HepG2 (cell line): ENCODE data around the gene EFEMP2. TPM values are rescaled to one million over a fixed set of nuclear protein-coding genes. Genes with fewer than 3 reads are reported as not detected.

ENCODE experiments used
- ELF3 ChIP-seq: IDR thresholded peaks from 2 replicates; pipeline ENCODE4 v1.6.1; 2016; ENCODE audit warnings: missing genetic modification reagents, missing compliant biosample characterization
- FOXK1 ChIP-seq: sonication (generic); formaldehyde crosslinking; IDR thresholded peaks from 2 replicates; pipeline ENCODE4 v1.4.0; 2020; ENCODE audit warnings: low read depth, missing genetic modification reagents, borderline replicate concordance
- GABPB1 ChIP-seq: IDR thresholded peaks from 2 replicates; pipeline ENCODE4 v1.6.1; 2016; ENCODE audit warnings: mild to moderate bottlenecking, missing genetic modification reagents, moderate library complexity, missing compliant biosample characterization
- GATAD2A ChIP-seq: IDR thresholded peaks from 2 replicates; pipeline ENCODE4 v1.6.1; 2016
- HNRNPL ChIP-seq: fragments of 200-400 bp; formaldehyde crosslinking; IDR thresholded peaks from 2 replicates; pipeline ENCODE4 v1.6.1; 2017; ENCODE audit warnings: mild to moderate bottlenecking, low read depth, low read length
- ISX ChIP-seq: sonication (generic); formaldehyde crosslinking; conservative IDR thresholded peaks from 2 replicates; pipeline ENCODE4 v1.5.0; 2020; ENCODE audit warnings: missing genetic modification reagents
- MIER3 ChIP-seq: IDR thresholded peaks from 2 replicates; pipeline ENCODE4 v1.6.1; 2016; ENCODE audit warnings: missing compliant biosample characterization, borderline replicate concordance
- MTA1 ChIP-seq: sonication (generic); formaldehyde crosslinking; IDR thresholded peaks from 2 replicates; pipeline ENCODE4 v1.4.0; 2020; ENCODE audit warnings: missing genetic modification reagents, mild to moderate bottlenecking, borderline replicate concordance
- MXI1 ChIP-seq: IDR thresholded peaks from 3 replicates; pipeline ENCODE4 v1.6.1; 2012; ENCODE audit warnings: low read depth, low read length, inconsistent platforms, borderline replicate concordance
- POGZ ChIP-seq: sonication (generic); formaldehyde crosslinking; IDR thresholded peaks from 2 replicates; pipeline ENCODE4 v1.4.0; 2020; ENCODE audit warnings: mild to moderate bottlenecking, missing genetic modification reagents
- PRDM10 ChIP-seq: sonication (generic); formaldehyde crosslinking; IDR thresholded peaks from 2 replicates; pipeline ENCODE4 v1.4.0; 2020; ENCODE audit warnings: low read depth, missing genetic modification reagents
- PRMT3 ChIP-seq: sonication (generic); formaldehyde crosslinking; IDR thresholded peaks from 2 replicates; pipeline ENCODE4 v1.8.1; 2022; ENCODE audit warnings: low read depth, mild to moderate bottlenecking, moderate library complexity, missing genetic modification reagents, borderline replicate concordance
- RAD51 ChIP-seq: fragments of 450-650 bp; IDR thresholded peaks from 2 replicates; pipeline ENCODE4 v1.6.1; 2016; ENCODE audit warnings: borderline replicate concordance
- STAG1 ChIP-seq: sonication (generic); formaldehyde crosslinking; IDR thresholded peaks from 2 replicates; pipeline ENCODE4 v1.4.0; 2020; ENCODE audit warnings: missing genetic modification reagents
- XRCC5 ChIP-seq: fragments of 200-400 bp; formaldehyde crosslinking; optimal IDR thresholded peaks from 2 replicates; pipeline ENCODE3; 2017; ENCODE audit warnings: mild to moderate bottlenecking, low read length
- ZBTB8A ChIP-seq: sonication (generic); formaldehyde crosslinking; IDR thresholded peaks from 2 replicates; pipeline ENCODE4 v1.4.0; 2020; ENCODE audit warnings: mild to moderate bottlenecking, low read depth, missing genetic modification reagents, borderline replicate concordance
- ZMAT5 ChIP-seq: sonication (generic); formaldehyde crosslinking; IDR thresholded peaks from 2 replicates; pipeline ENCODE4 v1.5.0; 2020; ENCODE audit warnings: mild to moderate bottlenecking, low read depth, missing genetic modification reagents, borderline replicate concordance
- ZNF34 ChIP-seq: sonication (generic); formaldehyde crosslinking; IDR thresholded peaks from 2 replicates; pipeline ENCODE4 v1.4.0; 2020; ENCODE audit warnings: mild to moderate bottlenecking, missing genetic modification reagents, borderline replicate concordance
- ZNF510 ChIP-seq: sonication (generic); formaldehyde crosslinking; IDR thresholded peaks from 2 replicates; pipeline ENCODE4 v1.4.0; 2020; ENCODE audit warnings: low read depth, mild to moderate bottlenecking, missing genetic modification reagents
- ZNF598 ChIP-seq: sonication (generic); formaldehyde crosslinking; IDR thresholded peaks from 2 replicates; pipeline ENCODE4 v1.5.1; 2020; ENCODE audit warnings: mild to moderate bottlenecking, missing genetic modification reagents, borderline replicate concordance
- ZNF784 ChIP-seq: sonication (generic); formaldehyde crosslinking; IDR thresholded peaks from 2 replicates; pipeline ENCODE4 v1.5.1; 2020; ENCODE audit warnings: missing genetic modification reagents, mild to moderate bottlenecking, borderline replicate concordance
- polyA plus RNA-seq, 8 experiments: library from polyadenylated mRNA; depleted of rRNA in 3 of 8; stranded (reverse) in 7 of 8; unstranded in 1 of 8; fragments of >200 nt; fragmentation: Illumina TruSeq in 4 of 8; extraction: Trizol in 4 of 8; gene quantifications; 2 replicates each; pipeline versions ENCODE4 v1.2.1 to v1.2.3, GENCODE V29; 2011 to 2016; ENCODE audit warnings: low read depth in 4 of 8, missing spikeins in 1 of 8, mixed read lengths in 1 of 8; ENCODE audit not compliant: insufficient read depth in 1 of 8
- total RNA-seq, 5 experiments: library from RNA; depleted of rRNA; stranded (reverse); fragments of >200 nt; fragmentation: Illumina TruSeq; extraction: Trizol; gene quantifications; 2 replicates each; pipeline ENCODE4 v1.2.3, GENCODE V29; 2016; ENCODE audit warnings: low read depth in 1 of 5
- TF ChIP-seq, protein P1 (sequence below): sonication (generic); formaldehyde crosslinking; conservative IDR thresholded peaks from 2 replicates; pipeline ENCODE4 v1.8.0; 2022; ENCODE audit warnings: missing genetic modification reagents
- TF ChIP-seq, protein P2 (sequence below): sonication (generic); formaldehyde crosslinking; IDR thresholded peaks from 2 replicates; pipeline ENCODE4 v1.8.1; 2023; ENCODE audit warnings: mild to moderate bottlenecking, missing genetic modification reagents, borderline replicate concordance
- TF ChIP-seq, protein P3 (sequence below): sonication (generic); formaldehyde crosslinking; IDR thresholded peaks from 2 replicates; pipeline ENCODE4 v1.4.0; 2020; ENCODE audit warnings: missing genetic modification reagents; ENCODE audit errors: not compliant biosample characterization

The EFEMP2 gene
- total and polyA plus RNA-seq, 2 of the 13 experiments (the other 11 are each of a cell fraction or from before 2014, with no cell fraction given): 7.4 to 29.7 TPM

GRCh38 chr11:65903068-65903481, 30.5 kb upstream of the EFEMP2 start (continued):
- TF ChIP-seq, protein P1, sequence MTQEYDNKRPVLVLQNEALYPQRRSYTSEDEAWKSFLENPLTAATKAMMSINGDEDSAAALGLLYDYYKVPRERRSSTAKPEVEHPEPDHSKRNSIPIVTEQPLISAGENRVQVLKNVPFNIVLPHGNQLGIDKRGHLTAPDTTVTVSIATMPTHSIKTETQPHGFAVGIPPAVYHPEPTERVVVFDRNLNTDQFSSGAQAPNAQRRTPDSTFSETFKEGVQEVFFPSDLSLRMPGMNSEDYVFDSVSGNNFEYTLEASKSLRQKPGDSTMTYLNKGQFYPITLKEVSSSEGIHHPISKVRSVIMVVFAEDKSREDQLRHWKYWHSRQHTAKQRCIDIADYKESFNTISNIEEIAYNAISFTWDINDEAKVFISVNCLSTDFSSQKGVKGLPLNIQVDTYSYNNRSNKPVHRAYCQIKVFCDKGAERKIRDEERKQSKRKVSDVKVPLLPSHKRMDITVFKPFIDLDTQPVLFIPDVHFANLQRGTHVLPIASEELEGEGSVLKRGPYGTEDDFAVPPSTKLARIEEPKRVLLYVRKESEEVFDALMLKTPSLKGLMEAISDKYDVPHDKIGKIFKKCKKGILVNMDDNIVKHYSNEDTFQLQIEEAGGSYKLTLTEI: no peak
- TF ChIP-seq ZNF784 (no peak), GATAD2A (CRISPR knock-in tag) (0 out of 2 replicates have a peak, but pooled peaks have one; percentile 12), ZNF510 (CRISPR knock-in tag) (no peak), ELF3 (CRISPR knock-in tag) (peak; percentile 42; the same call in 1 of the 2 replicates), FOXK1 (CRISPR knock-in tag) (no peak), MIER3 (CRISPR knock-in tag) (no peak), ZBTB8A (CRISPR knock-in tag) (no peak), ZMAT5 (CRISPR knock-in tag) (no peak), ZNF598 (CRISPR knock-in tag) (no peak), STAG1 (CRISPR knock-in tag) (no peak), MTA1 (CRISPR knock-in tag) (no peak), ZNF34 (CRISPR knock-in tag) (no peak), PRMT3 (CRISPR knock-in tag) (no peak), ISX (no peak), HNRNPL (no peak), XRCC5 (peak; percentile 28), GABPB1 (0 out of 2 replicates have a peak, but pooled peaks have one; percentile 11), MXI1 (no peak), PRDM10 (0 out of 2 replicates have a peak, but pooled peaks have one; percentile 45), POGZ (CRISPR knock-in tag) (no peak), RAD51 (no peak)
- TF ChIP-seq, protein P2, sequence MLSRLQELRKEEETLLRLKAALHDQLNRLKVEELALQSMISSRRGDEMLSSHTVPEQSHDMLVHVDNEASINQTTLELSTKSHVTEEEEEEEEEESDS (CRISPR knock-in tag): no peak
- TF ChIP-seq, protein P3, sequence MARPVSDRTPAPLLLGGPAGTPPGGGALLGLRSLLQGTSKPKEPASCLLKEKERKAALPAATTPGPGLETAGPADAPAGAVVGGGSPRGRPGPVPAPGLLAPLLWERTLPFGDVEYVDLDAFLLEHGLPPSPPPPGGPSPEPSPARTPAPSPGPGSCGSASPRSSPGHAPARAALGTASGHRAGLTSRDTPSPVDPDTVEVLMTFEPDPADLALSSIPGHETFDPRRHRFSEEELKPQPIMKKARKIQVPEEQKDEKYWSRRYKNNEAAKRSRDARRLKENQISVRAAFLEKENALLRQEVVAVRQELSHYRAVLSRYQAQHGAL: no peak
